ENCODE results near the gene ZDHHC13.

- TF ChIP-seq CTCF (conservative IDR thresholded peaks at IDR 0.05) (no peak), EZH2 (IDR thresholded peaks at IDR 0.05; ENCODE audit: low read depth) (no peak)
Measured at GRCh38 chr11:19164881-19165280, 47.9 kb downstream of the ZDHHC13 start.

Data from PC-9 (cell line).